Measurements from ENCODE around the gene SLIT3.

SLIT3 gene

DNA sequence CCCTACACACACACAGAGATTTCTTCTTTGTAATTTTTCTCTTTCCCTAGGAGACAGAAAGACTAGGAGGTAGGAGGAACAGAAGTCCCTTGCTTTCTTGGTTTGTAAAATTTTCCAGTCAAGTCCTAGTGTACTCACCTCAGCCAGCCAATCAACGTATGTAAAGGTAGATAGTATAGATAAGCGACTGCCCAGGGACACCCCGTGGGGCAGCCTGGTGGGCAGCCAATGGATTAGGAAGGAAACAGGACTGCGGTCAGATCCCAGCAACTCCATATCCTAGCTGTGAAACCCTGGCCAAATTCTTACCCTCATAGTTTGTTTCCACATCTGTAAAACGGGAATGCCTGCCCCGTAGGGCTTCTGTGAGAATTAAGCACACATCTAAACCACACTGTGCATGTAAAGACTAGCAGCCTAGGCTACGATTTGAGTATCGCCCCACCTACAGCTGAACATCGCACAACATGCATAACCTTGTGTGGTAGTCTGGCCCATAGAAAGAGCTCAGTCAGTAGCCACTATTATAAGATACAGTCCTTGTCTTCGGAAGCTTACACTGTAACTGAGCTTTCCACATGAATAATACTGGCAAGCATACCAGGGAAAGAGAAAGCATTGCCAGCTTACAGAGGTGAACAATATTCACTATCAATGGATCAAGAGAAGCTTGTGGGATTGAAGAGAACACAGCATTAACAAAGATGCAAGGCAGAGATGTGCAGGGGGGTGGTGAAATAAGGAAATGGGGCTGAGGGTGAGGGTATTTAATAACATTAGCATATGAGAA is 368.3 kb downstream of the SLIT3 start:
- no peak for DNase-seq

DNA sequence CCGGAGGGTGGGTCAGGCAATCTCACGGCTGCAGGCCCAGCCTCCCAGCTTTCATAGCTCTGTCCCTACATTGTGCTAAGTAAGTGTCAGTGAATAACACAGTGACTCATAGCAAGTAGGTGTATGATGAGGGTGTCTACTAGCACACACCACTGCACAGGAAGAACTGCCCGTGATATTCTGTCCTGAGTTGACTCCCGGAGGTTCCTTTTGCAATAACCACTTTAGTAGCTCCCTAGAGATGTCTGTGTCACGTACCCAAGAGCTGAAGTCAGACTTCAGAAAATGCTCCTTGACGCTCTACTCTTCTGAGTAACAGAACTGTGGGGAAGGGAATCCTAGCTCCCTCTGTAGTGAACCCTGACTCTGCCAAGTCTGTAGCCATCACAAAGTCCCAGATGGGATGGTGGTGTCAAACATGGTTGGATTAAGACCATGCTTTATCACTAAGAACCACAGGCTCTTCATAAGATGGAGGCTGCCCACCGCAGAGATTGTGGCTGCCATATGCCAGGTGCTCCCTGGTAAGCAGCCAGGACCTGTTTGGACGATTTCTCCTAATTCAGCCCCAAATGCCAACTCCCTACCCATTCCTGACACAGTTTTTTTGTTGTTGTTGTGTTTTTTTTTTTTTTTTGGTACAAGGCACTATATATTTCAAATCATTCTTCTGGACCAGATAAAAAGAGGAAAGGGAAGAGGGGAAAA is 369.1 kb downstream of the SLIT3 start:
- DNase-seq: peak in 1 of 51 donors; percentile 22

DNA sequence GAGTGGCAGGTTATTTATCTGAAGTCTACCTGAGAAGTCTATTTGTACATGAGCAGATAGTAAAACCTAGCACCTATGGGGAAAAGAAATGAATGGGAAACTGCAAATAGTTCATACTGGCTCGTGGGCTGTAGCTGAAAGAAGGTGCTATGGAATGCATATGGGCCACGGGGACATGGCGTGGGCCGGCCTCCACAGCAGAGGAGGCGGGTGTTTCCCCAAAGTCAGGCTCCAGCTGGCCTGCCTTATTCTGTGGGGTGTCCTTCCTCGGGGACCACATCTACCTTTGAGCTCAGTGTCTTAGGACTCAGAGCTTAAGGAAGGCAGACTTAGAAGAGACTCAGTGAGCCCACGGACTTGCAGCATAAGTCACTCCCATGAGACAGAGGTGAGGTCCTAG is 371.3 kb downstream of the SLIT3 start:
- no peak for DNase-seq

DNA sequence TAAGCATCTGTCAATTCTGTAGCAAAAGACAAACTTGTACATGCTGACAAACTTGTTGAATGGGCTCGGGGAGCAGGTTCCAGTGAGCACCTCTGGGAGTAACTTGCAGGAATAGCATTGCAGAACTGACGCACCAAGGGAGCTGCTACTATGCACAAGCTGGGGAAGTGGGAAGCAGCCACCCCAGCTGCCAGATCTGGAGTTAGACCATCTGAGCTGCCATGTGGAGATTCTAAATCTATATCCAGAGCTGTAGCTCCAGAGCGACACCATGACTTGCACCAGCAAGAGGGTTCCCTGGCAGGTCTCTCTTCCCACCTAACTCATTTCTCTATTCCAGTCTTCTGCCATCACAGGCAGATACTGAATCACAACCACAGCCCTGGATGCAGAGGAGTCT is 375.8 kb downstream of the SLIT3 start:
- peak in 1 of 51 donors; percentile 26 for DNase-seq

DNA sequence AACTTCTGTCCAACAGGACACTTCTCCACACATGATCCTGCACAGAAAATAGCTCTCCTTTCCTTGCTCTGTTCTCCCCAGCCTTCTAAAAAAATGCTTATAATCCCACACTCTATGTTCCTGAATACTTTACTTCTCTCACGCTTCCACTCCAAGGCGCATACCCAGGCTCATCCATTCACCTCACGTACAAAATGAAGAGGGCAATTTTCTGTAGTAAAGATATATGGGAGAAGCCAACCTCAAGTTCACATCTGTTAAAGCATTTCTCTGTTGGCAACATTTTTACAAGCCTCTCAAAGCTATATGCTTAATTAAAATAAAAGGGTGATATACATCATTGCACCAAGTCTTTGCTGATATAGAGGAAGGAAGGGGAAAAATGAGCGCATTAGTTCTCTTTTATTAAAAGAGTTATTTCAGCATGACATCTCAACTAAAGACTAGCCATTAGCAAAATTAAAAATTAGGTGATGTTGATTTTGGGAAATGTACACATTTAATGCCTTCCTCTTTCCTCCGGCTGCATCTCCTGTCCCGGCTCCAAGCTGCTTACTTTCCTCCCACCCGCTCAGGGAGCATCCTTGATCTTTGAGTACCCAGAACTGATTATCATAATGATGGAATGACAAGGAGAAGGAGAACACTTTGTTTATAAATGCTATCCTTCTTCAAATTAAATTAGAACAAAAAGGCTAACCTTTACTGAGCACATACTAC is 379.6 kb downstream of the SLIT3 start:
- no peak for DNase-seq

DNA sequence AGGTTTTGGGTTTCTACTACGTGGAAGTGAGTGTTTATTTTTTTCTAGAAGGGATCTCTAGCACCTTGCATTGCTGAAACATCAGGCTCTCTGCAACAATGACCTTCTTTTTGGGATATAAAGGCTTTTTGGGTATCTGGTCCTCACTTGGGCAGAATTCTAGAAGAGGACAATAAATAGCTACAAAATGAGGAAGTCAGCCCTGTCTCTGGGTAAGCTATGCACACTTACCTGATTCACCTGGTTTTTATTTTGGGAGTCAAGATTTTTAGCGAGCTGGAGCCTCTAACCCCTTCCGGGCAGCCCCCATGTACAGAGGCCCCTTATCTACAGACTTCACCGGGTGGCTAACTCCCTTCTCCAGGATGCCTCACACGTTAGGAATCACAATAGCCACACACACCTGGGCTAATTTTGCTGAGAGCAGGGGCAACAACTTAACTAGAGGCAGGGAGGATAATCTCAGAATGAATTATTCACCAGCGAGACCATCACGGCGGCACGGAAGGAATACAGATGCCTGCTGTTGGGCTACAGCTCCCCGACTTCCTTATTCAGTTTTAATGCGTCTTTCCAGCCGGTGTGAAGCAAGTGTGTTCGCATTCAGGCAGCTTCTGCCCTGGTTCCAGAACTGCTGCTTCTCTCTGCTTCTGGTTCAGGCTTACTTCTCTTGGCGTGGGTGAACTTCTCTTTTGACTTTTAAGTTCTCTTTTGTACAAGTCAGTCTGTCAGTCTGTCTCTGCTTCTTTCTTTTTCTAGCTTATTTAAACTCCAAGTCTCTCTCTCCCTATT is 380.7 kb downstream of the SLIT3 start:
- DNase-seq: peak in 8 of 51 donors; percentile 2 to 21 (median 6)

DNA sequence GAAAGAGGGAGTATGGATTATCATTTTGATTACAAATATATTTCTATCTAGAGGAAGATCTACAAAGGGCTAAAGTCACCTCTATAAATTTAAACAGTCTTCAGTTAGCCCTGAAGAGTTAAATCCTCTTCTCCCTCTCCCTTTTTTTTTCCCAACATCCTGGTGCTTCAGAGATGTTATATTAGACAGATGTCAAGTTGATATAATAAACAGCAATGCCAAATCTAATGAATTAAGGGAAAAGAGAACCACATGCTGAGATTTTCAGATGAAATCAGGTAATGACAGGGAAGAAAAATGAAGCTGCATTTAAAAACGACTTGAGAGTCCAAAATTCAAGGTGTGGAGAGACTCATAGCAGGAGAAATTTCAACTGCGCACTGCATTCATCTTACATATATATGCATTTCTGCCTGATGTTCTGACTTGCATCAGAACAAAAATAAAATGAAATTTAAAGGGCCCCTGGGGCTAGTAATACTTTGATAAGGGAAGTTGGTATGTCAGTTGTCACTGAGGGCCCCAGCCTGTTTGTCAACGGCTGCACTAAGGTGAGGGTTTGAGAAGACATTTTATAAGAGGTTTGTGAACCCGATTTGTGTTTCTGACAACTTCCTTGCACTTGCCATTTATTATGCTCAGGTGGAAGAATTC is 382.9 kb downstream of the SLIT3 start:
- DNase-seq: no peak

DNA sequence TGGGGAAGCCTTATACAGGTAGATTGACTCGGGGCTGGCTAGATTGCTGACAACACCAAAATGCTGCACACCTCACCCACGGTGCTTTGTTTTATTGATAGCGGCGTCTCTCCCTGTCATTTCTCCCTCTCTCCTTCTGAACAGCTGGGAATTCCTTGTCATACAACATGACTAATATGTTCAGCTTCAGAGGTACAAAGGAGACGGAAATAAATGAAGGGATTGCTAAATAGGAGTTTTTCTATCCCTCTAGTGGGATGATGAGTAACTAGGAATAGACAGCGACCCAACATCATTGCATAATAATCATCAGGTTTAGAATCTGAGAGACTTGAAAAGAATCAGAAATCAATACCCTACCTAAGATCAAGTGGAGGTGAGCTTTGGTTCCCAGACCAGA is 384.1 kb downstream of the SLIT3 start:
- peak in 1 of 51 donors; percentile 10 for DNase-seq

DNA sequence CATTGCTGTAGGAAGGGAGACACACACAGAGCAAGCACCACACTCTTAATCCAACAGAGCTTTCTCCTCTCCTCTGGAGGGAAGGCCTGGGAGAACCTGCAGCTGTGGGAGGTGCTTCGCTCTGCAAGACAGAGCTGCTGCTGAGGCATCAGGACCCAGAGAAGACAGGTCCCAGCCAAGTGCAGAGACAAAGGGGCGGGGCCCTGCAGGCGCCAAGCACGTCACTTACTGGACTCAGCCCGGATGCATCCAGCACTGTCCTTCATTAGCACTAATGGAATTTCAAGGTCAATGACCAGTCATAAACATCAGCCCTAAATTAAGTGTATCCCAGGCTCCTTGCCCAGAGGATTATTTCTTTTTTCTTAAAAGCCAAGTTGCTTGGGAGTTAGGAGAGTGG is 384.7 kb downstream of the SLIT3 start:
- no peak for DNase-seq

DNA sequence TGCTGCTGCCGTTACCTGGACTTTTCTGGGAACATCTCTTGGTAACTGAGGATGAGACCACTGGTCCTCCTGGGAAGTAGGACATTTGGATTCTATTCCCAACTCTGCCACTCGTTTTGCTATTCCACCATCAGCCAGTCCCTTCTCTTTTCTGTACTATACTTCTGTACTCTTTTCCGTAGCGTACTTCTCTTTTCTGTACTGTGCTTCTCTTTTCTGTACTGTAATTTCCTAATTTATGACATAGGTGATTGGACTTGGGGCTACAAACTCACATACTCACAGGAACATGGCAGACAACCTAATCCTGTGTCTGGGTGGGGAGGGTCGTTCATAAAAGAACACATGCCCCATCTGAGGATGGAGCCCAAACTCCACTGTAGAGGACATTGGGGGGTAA is 386.4 kb downstream of the SLIT3 start:
- no peak for DNase-seq

DNA sequence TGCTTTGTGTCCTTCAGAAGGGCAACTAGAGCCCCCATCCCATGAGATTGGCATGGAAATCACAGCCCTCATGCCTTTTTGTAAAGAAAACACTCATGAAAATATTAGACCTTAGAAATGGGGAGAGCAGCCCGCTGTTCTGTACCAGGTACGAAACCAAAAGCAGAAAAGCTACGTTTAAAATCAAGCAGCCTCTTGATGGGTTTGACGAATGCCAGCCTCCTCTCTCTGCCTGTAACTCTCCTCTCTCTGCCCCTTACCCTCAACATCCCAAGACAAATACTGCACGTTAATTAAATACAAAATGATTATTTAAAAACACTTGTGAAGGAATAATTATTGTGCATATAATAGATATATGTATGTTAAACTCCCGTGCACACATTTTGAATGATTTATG is 390.1 kb downstream of the SLIT3 start:
- no peak for DNase-seq

DNA sequence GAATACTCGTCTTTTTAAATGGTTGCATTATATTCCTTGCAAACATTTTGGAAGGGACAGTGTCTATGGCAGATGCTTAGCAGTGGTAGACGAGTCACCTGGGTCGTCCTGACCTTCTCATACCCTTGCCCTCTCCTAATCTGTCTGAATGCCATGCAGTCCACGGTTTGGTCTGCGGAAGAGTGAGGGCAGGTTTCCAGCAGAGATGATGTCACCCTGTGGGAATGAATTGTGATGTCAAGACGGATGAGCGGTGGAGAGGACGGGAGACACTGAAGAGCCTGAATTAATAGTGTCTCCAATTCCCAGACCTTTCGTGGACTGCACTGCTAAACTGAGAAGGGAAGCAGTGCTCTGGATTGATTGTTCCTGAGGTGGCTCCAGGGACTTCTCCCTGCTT is 392.7 kb downstream of the SLIT3 start:
- DNase-seq: no peak

DNA sequence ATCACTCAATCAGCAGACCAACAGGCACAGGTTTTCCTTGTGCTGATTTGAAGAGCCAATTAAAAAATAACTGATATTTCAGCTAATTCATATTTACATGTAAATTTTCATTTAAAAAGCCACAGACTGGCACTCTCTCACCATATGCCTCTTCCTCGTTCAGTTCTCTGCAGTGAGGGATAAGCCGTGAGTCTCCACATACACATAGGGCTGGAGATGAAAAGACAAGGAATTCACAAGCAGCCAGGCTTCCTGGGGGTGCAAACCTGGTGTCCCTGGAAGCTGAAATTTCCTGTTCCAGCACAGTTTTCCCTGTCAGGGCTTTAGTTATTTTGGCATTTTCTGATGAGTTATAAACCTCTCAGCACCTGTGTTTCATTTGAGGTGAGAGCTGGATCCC is 397.9 kb downstream of the SLIT3 start:
- DNase-seq: no peak

DNA sequence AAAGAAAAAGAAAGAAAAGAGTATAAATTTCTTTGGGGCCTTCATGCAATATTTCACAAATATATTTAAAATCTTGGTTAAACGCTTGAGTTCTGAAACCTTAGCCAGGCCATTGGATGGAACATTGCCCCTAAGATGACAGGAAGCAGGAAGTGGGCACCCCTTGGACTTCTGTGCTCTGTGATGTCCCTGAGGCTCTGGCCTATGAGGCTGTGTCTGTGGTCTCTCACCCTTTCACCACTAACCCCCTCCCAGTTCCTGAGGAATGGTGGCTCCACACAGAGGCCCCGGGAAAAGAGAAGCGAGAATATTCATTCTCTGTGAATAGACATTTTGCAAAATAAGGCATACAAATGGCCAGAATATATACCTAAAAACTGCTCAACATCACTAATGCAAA is 401.3 kb downstream of the SLIT3 start:
- DNase-seq: no peak

DNA sequence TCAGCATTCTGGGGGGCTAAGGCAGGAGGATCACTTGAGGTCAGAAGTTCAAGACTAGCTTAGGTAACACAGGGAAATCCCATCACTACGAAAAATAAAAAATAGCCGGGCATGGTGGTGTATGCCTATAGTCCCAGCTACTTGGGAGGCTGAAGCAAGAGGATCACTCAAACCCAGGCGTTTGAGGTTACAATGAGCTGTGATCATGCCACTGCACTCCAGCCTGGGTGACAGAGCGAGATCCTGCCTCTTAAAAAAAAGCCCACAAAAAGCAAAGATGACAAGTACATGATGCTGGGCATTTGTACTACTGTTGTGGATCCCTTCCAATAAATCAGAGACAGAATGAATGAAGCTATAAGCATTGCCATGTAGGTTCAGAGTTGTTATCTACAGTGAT is 401.7 kb downstream of the SLIT3 start:
- no peak for DNase-seq

DNA sequence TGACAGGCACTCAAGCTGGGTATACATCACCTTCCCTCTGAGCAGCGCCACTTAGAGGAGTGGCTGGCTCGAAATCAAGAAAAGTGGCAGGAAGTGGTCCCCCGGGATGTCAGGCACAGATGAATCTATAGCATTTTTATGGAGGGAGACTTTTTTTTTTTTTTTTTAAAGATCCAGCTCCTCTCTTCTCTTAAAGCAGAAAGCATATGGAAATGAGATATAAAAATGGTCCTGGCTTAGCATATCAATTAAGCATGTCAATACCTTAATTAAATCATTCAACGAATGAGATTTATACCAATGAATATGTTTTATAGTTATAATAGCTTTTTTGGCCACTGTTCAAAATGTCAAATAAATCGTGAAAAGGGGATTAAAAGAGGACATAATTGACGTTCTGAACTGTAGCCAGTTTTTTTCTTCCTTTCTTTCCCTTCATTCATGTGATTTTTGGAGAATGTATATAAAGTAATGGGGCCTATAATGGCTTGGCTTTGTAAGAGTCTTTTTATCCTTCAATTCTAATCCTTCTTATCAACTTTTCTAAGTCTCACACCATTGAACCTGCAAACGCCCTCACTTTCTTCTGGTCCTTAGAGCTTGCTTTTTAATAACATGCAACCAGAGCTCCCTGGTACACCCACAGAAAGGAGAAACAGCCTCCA is 402.6 kb downstream of the SLIT3 start:
- no peak for DNase-seq

DNA sequence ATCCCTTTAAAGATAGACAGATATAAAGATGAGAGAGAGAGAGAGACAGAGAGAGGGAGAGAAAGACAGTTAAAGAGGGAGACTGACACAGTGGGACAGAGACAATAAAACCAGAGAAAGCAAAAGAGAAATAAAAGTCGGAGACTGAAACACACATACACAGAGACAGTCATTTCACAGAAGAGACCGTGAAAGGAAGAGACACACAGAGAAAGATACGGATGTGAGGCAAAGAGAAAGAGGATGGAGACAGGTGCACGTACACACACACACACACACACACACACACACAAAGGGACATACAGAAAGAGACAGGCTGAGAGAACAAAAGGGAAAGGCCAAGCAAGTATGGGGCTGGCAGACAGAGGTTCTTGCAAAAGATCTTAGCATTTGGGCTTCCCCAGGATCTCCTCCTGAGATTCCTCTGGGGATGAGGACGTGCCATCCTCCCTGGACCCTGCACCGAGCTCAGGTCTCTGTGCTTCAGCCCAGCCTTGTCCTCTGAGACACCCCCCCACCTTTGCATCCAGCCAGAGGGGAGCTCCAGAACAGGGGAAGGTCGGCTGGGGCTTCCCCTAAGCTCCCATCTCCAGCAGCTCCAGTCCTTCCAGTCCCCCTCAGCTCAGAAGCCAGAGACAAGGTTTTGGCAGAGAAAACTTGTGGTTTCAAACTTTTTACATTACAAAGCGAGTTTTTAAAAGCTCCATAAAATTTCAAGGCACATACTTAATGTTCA is 403.4 kb downstream of the SLIT3 start:
- DNase-seq: no peak

DNA sequence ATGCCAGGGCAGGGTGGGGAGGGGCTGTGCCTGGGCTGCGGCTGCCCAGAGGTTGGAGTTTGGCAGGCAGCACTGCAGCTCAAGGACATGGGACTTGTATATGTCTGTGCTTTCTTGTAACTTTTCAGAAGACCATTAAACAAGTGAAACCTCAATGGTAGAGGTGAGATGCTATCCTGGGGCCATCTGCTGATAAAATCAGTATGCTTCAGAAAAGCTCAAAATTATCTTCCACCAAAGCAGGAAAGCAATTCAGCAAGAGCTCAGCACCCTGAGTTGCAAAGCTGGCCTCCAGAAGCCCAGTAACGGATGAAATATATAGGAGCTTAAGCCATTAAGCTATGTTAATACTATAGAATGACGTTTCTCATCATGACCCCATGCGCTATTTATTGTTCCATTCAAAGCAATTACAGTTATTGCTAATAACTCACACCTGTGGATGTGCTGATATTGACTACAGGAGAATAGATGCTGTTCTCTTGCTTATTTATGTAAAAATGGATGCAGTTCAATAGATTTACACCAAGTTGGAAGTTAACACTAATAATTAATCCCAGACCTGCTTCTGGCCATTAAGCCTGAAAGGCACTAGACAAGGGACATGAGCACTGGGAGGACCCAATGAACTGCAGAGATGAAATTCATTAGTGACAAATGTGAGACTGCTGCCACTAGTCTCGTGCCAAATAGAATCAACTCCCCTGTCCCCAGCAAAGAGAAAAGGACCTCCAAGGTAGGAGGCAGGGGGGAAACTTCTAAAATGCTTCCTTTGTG is 405.5 kb downstream of the SLIT3 start:
- DNase-seq: no peak

DNA sequence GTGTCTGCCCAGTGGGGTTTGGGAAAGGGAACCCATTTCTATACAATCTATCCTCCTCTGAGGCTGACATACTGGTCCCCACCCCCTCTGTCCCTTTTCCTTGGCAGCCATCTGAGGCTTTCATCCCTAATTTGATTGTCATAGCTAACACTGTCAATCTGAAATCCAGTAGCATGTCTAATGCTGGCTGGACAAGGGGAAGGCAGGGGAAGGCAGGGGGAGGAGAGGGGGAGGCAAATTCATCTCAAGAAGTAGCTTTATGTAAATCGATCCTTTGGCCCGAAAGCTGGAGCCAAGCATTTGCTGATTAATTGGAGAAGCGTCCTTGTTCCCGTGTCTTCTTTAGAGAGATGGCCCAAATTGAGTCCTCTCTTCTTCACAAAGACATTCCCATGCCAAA is 407.7 kb downstream of the SLIT3 start:
- DNase-seq: no peak
